HG02623 (cell line): ENCODE measurements around the gene CDCP2.
"Not testable (repeated sequence)": the region's sequence is repeated elsewhere in the genome, so short reads cannot be mapped to it uniquely, and the experiment has no call there.

Experiments
- ATAC-seq: cut with Tn5 transposase; IDR thresholded peaks from one replicate; pipeline ENCODE4 v1.9.1; 2021; ENCODE audit warnings: moderate library complexity; ENCODE audit not compliant: unreplicated experiment

CDCP2 gene

GRCh38 chr1:54168206-54168965, 15.6 kb upstream of the CDCP2 start:
- ATAC-seq: no peak

- ATAC-seq: no peak
These were observed 14.8 kb upstream of the CDCP2 start for GRCh38 chr1:54167422-54168139.

- ATAC-seq: not testable (repeated sequence)
These were observed 13.6 kb upstream of the CDCP2 start for GRCh38 chr1:54166357-54166756.

DNA sequence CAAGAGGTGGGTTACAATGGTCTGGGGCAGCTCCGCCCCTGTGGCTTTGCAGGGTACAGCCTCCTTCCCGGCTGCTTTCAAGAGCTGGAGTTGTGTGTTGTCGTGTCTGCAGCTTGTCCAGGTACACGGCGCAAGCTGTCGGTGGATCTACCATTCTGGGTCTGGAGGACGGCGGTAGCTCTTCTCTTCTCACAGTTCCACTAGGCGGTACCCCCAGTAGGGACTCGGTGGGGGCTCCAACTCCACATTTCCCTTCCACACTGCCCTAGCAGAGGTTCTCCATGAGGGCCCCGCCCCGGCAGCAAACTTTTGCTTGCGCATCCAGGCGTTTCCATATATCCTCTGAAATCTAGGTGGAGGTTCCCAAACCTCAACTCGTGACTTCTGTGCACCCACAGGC, 12.3 kb upstream of the CDCP2 start:
- no peak for ATAC-seq

- ATAC-seq: no peak
These were observed 10.8 kb upstream of the CDCP2 start for GRCh38 chr1:54163573-54163972.

GRCh38 chr1:54163051-54163450, 10.3 kb upstream of the CDCP2 start:
- no peak for ATAC-seq

DNA sequence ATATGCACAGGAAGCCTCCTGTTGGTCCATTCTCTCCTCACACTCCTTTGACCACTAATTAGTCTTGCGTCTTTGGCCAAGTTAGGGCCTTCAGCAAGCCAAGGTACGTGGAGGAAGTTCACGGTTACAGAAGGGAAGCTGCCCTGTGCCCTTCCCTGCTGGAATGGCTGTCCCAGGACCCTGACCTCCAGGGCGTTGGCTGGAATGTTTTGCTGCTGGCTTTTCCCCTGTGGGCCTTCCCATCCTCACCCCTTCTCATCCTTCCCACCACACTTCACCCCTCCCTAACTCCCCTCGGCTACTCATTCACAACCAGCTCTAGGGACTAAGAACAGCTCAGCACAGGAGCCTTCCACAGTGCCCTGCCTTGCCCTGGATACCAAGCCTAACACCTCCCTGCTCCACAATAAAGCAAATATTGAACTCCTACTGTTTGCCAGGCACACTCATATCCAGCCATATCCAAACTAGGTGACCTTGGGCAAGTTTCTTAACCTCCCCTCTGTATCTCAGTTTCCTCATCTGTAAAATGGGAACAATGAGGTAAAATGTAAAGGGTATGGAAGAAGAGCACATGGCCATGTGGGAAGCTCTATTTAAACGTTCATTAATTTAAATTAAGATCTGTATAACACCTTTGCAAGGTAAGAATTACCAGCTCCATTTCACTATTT, 8.8 kb upstream of the CDCP2 start:
- ATAC-seq: no peak

DNA sequence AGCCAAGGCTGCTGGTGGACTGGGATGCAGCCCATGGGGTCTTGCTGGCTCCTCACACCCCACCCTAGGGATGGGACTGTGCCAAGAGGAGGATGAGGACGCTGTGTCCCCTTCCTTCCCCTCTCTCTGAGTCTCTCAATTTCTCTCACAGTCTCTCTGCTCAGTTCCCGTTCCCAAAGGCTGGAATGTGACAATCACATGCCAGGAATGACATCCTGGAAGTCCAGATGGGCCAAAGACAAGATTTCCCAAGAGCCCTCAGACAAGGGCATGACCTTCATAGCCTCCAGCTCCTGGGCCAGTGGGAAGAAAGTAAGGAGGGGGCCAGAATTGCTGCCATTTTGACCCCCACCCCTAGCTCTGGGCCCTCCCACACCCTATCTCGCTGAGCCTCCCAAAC, 7.6 kb upstream of the CDCP2 start:
- ATAC-seq: no peak

- no peak for ATAC-seq
These were observed 7.0 kb upstream of the CDCP2 start for GRCh38 chr1:54159733-54160316.

DNA sequence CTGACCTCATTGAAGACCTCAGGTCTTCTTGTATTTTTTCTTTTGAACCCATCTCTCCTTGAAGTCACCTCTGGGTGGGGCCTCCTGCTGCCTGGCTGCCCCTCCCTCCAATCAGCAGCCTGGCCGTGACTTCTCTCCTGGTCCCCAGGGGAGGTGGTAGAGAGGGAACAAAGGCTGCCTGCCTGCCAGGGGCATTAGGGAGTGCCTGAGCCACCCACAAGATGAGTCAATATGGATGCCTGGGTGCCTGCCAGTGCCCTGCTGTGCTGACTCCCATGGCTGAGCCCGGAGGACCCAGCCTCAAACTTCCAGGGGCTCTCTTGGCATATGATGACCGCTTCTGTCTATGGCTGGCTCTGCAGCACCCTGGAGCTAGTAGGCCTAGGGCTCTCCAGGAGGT, 5.3 kb upstream of the CDCP2 start:
- no peak for ATAC-seq

- no peak for ATAC-seq
These were observed 4.6 kb upstream of the CDCP2 start for GRCh38 chr1:54157401-54157800.

DNA sequence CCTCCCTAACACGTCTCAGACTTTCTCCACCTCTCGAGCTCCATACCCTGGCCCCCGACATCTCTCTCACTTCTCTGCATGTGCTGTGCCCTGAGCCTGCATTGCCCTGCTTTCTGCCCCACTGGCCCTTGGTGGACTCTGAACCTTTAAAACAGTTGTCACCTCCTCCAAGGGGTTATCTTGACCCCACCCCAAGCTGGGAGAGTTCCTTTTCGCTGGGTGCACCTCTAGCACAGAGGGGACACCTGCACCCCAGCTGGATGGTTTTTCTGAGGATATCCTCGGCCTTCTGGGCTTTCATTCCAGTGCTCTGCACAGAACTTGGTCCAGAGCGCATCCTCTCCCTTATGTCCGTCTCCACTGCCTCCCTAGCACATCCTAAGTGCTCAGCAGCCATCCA, 4.2 kb upstream of the CDCP2 start:
- no peak for ATAC-seq

- no peak for ATAC-seq
These were observed 3.4 kb upstream of the CDCP2 start for GRCh38 chr1:54156201-54156600.

DNA sequence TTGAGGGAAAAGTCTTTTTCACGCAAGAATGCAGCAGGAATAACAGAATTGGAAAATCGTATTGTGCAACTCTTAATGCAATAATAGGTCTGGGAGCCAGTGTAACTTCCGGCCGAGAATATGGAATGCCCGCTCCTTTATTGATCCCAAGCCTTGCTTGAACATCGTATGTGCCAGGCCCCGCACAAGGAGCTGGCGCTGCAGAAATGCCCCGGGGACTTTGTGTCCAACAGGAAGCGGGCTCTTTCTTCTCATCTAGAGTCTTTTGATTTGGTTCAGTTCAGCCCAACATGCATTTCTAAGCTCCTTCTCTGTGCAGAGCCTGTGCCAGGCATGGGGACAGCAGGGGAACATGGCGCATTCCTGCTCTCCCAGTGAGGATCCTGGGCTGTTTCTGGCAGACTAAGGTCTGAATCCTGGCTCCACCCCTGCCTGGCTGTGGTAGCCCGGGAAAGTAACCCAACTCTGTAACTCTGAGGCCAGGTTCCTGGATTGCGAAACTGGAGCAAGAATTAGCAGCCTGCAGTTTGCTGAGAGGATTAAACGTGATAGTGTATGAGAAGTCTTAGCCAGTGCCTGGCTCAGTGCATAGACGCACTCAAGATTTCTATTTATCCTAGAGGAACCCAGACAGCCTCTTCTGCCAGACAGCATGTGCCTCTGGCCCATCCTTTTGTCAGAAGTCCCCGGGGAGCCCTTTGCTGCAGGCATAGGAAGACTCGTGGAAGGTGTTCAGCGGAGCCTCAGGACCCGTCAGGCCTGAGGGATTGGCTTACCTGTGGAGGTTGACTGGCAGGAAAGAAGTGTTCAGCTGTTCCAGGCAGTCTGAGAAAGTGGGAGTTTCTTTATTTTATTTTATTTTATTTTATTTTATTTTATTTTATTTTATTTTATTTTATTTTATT, 987 bp upstream of the CDCP2 start:
- no peak for ATAC-seq

DNA sequence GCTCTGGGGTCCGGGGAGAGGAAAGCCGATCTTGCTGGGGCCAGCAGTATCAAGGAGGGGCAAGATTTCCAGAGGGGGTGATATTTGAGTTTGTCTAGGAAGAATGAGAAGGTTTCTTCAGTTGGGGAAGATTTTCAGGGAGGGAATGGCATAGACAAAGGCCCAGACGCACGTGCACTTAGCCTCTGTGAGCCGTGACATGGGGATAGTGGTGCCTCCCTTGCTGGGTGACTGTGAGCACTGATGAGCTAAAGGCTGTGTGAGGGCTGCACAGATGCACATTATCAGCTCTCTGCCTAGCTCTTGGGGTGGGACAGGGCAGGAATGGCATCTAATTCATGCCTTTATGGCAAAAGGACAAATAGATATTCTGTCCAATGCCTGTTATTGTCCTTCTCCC, 1.8 kb downstream of the CDCP2 start:
- ATAC-seq: no peak

DNA sequence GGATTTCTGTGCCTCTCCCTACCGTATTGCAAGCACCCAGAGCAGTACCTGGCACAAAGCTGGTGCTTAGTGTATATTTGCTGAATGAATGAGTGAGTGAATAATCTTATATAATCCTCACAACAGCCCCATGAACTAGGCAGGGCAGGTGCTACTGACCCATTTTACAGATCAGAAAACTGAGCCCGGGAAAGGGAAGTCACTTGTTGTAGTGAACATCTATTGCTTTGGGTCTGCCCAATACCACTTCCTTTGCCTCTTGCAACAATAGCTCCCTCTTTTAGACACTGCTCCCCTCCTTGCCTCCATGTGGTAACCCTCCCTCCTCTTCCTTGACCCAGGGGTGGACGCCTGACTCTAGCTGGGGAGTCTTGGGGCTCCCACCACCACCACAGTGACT, 3.1 kb downstream of the CDCP2 start:
- ATAC-seq: no peak

- no peak for ATAC-seq
These were observed 8.4 kb downstream of the CDCP2 start for GRCh38 chr1:54144366-54144765.

GRCh38 chr1:54142146-54142900, 10.5 kb downstream of the CDCP2 start:
- no peak for ATAC-seq

- no peak for ATAC-seq
These were observed 13.1 kb downstream of the CDCP2 start for GRCh38 chr1:54139711-54140110.

DNA sequence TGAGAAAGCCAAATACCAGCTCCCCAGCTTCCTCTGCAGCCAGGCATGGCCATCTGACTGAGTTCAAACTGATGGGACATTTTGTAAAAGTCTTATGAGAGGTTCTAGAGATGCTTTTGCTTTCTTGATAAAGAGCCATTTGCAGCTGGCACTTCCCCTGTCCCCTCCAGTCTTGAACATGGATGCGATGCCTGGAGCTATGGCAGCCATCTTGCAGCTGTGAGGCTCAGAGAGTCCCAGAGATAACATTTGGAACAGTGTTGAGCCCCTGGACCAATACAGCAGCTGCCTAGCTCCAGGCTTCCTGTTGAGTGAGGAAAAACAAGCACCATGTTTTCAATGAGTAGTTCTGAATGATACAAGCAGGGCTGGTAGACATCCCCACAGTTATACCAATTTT, 13.8 kb downstream of the CDCP2 start:
- no peak for ATAC-seq
